Measurements from ENCODE around the gene EFCAB11. TPM values are rescaled to one million over a fixed set of nuclear protein-coding genes. Genes with fewer than 3 reads are reported as not detected.

The EFCAB11 gene
- total RNA-seq, 4 donors from 2014 or later, result 4.1 to 21.0 (median 5.6) TPM; not detected in 1

- no peaks in the 10 kb centered on the region for H3K27me3 ChIP-seq
- intact Hi-C loops (cut with DNase I; ENCODE audit: low total_unique reads), result no loop called here
- DNase-seq, result no peak
- H3K9me3 ChIP-seq, result no peaks in the 10 kb centered on the region
- H3K27ac ChIP-seq, result no peak overlapping the region
- no peak overlapping the region for H3K4me3 ChIP-seq
- TF ChIP-seq, protein P1, sequence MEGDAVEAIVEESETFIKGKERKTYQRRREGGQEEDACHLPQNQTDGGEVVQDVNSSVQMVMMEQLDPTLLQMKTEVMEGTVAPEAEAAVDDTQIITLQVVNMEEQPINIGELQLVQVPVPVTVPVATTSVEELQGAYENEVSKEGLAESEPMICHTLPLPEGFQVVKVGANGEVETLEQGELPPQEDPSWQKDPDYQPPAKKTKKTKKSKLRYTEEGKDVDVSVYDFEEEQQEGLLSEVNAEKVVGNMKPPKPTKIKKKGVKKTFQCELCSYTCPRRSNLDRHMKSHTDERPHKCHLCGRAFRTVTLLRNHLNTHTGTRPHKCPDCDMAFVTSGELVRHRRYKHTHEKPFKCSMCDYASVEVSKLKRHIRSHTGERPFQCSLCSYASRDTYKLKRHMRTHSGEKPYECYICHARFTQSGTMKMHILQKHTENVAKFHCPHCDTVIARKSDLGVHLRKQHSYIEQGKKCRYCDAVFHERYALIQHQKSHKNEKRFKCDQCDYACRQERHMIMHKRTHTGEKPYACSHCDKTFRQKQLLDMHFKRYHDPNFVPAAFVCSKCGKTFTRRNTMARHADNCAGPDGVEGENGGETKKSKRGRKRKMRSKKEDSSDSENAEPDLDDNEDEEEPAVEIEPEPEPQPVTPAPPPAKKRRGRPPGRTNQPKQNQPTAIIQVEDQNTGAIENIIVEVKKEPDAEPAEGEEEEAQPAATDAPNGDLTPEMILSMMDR (IDR thresholded peaks at IDR 0.05), result no peak
- no peak for TF ChIP-seq POLR2A (IDR thresholded peaks at IDR 0.05)
- no peaks in the 10 kb centered on the region for H3K4me1 ChIP-seq
- H3K36me3 ChIP-seq, result no peaks in the 10 kb centered on the region
Measured at GRCh38 chr14:89992273-89992672, 37.7 kb upstream of the EFCAB11 start.

DNA sequence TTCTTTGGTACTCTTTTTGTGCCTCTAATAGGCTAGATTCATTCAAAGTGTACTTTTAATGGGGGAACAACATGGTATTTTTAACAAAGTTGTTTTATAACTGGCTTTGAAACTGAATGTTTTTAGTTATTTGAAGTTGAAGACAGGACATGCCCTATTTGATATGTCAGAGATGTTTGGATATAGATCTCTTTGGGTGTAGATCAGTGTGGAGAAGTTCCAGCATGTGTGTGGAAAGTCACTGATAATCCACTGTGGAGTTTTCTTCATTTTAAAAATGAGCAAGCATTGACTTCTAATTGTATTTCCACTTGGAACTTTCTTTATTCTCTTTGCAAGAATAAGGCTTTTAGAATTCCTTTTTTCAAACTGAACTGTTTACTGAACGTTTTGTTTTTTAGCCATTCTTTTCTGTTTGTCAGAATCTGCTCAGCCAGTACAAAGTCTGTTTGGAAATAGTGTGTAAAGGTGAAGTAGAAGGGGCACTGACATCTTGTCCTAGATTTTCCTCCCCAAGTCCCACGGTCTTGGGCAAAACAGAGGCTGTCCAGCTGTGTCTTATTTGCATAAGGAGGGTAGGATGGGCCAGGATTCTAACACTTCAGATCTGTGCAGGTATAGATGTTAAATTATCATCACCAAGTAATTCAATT lies 36.2 kb upstream of the EFCAB11 start:
- H3K36me3 ChIP-seq, result no peaks in the 10 kb centered on the region
- no peak for DNase-seq
- intact Hi-C loops (cut with DNase I; ENCODE audit: low total_unique reads), result no loop called here
- no peaks in the 10 kb centered on the region for H3K4me1 ChIP-seq
- no peaks in the 10 kb centered on the region for H3K27me3 ChIP-seq
- TF ChIP-seq, protein P1 (IDR thresholded peaks at IDR 0.05), result no peak
- no peak for TF ChIP-seq POLR2A (IDR thresholded peaks at IDR 0.05)
- H3K9me3 ChIP-seq, result no peaks in the 10 kb centered on the region
- no peak overlapping the region for H3K4me3 ChIP-seq
- H3K27ac ChIP-seq, result no peak overlapping the region

- intact Hi-C loops (cut with DNase I; ENCODE audit: low total_unique reads), result no loop called here
- H3K27me3 ChIP-seq, result no peaks in the 10 kb centered on the region
- H3K9me3 ChIP-seq, result no peaks in the 10 kb centered on the region
- H3K4me3 ChIP-seq, result no peak overlapping the region
- no peak for DNase-seq
- H3K27ac ChIP-seq, result no peak overlapping the region
- no peaks in the 10 kb centered on the region for H3K4me1 ChIP-seq
- no peaks in the 10 kb centered on the region for H3K36me3 ChIP-seq
- no peak for TF ChIP-seq POLR2A (IDR thresholded peaks at IDR 0.05)
- TF ChIP-seq, protein P1 (IDR thresholded peaks at IDR 0.05), result no peak
Measured at GRCh38 chr14:89990218-89990617, 35.7 kb upstream of the EFCAB11 start.

- intact Hi-C loops (cut with DNase I; ENCODE audit: low total_unique reads), result no loop called here
- H3K9me3 ChIP-seq, result no peaks in the 10 kb centered on the region
- no peak overlapping the region for H3K4me3 ChIP-seq
- no peak overlapping the region for H3K27ac ChIP-seq
- H3K27me3 ChIP-seq, result no peaks in the 10 kb centered on the region
- DNase-seq, result no peak
- no peak for TF ChIP-seq POLR2A (IDR thresholded peaks at IDR 0.05)
- TF ChIP-seq, protein P1 (IDR thresholded peaks at IDR 0.05), result no peak
- H3K4me1 ChIP-seq, result no peaks in the 10 kb centered on the region
- no peaks in the 10 kb centered on the region for H3K36me3 ChIP-seq
Measured at GRCh38 chr14:89988787-89989186, 34.3 kb upstream of the EFCAB11 start.

- Histone ChIP-seq H3K4me3 (no peak overlapping the region), H3K4me1 (no peaks in the 10 kb centered on the region), H3K36me3 (no peaks in the 10 kb centered on the region), H3K27me3 (no peaks in the 10 kb centered on the region), H3K27ac (no peak overlapping the region), H3K9me3 (no peaks in the 10 kb centered on the region)
- TF ChIP-seq, protein P1 (IDR thresholded peaks at IDR 0.05), result no peak
- no peak for TF ChIP-seq POLR2A (IDR thresholded peaks at IDR 0.05)
- no peak for DNase-seq
- intact Hi-C loops (cut with DNase I; ENCODE audit: low total_unique reads), result no loop called here
Measured at GRCh38 chr14:89987161-89987475, 32.6 kb upstream of the EFCAB11 start.
